Erythroblast (primary cell): ENCODE data around the gene AMBP.

ENCODE experiments used
- GATA1 ChIP-seq: IDR thresholded peaks from 2 replicates; pipeline ENCODE4 v1.6.1; 2011; ENCODE audit warnings: low read depth, mild to moderate bottlenecking, control low read depth, low read length, moderate library complexity
- POLR2A ChIP-seq: IDR thresholded peaks from 2 replicates; pipeline ENCODE4 v1.6.1; 2011; ENCODE audit warnings: mild to moderate bottlenecking, low read length

GRCh38 chr9:114023961-114024360, 54.1 kb downstream of the AMBP start:
- TF ChIP-seq POLR2A, result no peak
- TF ChIP-seq GATA1, result no peak
